Astrocyte (in vitro differentiated cells and primary cell): ENCODE results near the gene COPS3. TPM values are rescaled to one million over a fixed set of nuclear protein-coding genes. Genes with fewer than 3 reads are reported as not detected.

Source experiments
- DNase-seq: peaks from one replicate; pipeline ENCODE4 v3.0.0-alpha.2; 2010; ENCODE audit warnings: low read depth
- FAIRE-seq: peaks from 2 replicates; lab custom pipeline; 2011; peaks lifted over from hg19 to GRCh38; lab: Jason Lieb, UNC
- H2AFZ ChIP-seq: 2 replicates; pipeline ENCODE4 v1.6.0; 2012; ENCODE audit warnings: low read depth, low read length, inconsistent platforms
- H3K27ac ChIP-seq: 2 replicates; pipeline ENCODE4 v1.5.1; 2011; ENCODE audit warnings: low read depth, low read length, inconsistent platforms
- H3K27me3 ChIP-seq: 2 replicates; pipeline ENCODE4 v1.6.0; 2011; ENCODE audit warnings: low read length, inconsistent platforms; ENCODE audit not compliant: insufficient read depth
- H3K36me3 ChIP-seq: 2 replicates; pipeline ENCODE4 v1.5.1; 2011; ENCODE audit warnings: low read length, inconsistent platforms; ENCODE audit not compliant: insufficient read depth
- H3K4me1 ChIP-seq: 2 replicates; pipeline ENCODE4 v1.5.1; 2011; ENCODE audit warnings: low read length, inconsistent platforms; ENCODE audit not compliant: insufficient read depth
- H3K4me2 ChIP-seq: 2 replicates; pipeline ENCODE4 v1.6.0; 2012; ENCODE audit warnings: low read length, inconsistent platforms
- H3K4me3 ChIP-seq: 2 replicates; pipeline ENCODE4 v1.5.1; 2011; ENCODE audit warnings: low read depth, mild to moderate bottlenecking, low read length, inconsistent platforms; ENCODE audit not compliant: insufficient read depth
- H3K79me2 ChIP-seq: 2 replicates; pipeline ENCODE4 v1.6.0; 2012; ENCODE audit warnings: mild to moderate bottlenecking, low read length, inconsistent platforms; ENCODE audit not compliant: insufficient read depth
- H3K9ac ChIP-seq: 2 replicates; pipeline ENCODE4 v1.6.0; 2012; ENCODE audit warnings: mild to moderate bottlenecking, low read length, inconsistent platforms
- H3K9me3 ChIP-seq: 2 replicates; pipeline ENCODE4 v1.5.1; 2012; ENCODE audit warnings: low read depth, mild to moderate bottlenecking, low read length, inconsistent platforms; ENCODE audit not compliant: insufficient read depth
- H4K20me1 ChIP-seq: 2 replicates; pipeline ENCODE4 v1.6.0; 2012; ENCODE audit warnings: low read length, inconsistent platforms; ENCODE audit not compliant: insufficient read depth
- H3K27ac Mint-ChIP-seq: one replicate; pipeline ENCODE4 v1.8.0; 2021; ENCODE audit warnings: mild to moderate bottlenecking, mixed read lengths; ENCODE audit not compliant: unreplicated experiment
- H3K27me3 Mint-ChIP-seq: one replicate; pipeline ENCODE4 v1.8.0; 2021; ENCODE audit warnings: low read depth, mixed read lengths; ENCODE audit not compliant: unreplicated experiment
- H3K36me3 Mint-ChIP-seq: one replicate; pipeline ENCODE4 v1.8.0; 2021; ENCODE audit warnings: low read depth, mixed read lengths; ENCODE audit not compliant: unreplicated experiment
- H3K4me1 Mint-ChIP-seq: one replicate; pipeline ENCODE4 v1.8.0; 2021; ENCODE audit warnings: low read depth, mixed read lengths; ENCODE audit not compliant: unreplicated experiment
- H3K4me3 Mint-ChIP-seq: one replicate; pipeline ENCODE4 v1.8.0; 2021; ENCODE audit warnings: mild to moderate bottlenecking, moderate library complexity, mixed read lengths; ENCODE audit not compliant: unreplicated experiment
- H3K9me3 Mint-ChIP-seq: one replicate; pipeline ENCODE4 v1.8.0; 2021; ENCODE audit warnings: mild to moderate bottlenecking, mixed read lengths; ENCODE audit not compliant: unreplicated experiment
- CTCF ChIP-seq: IDR thresholded peaks from 2 replicates; pipeline ENCODE4 v1.5.1; 2011; ENCODE audit warnings: low read depth, mild to moderate bottlenecking, inconsistent platforms, low read length, moderate library complexity; ENCODE audit not compliant: insufficient read depth
- EZH2 ChIP-seq: IDR thresholded peaks from 2 replicates; pipeline ENCODE4 v1.6.1; 2012; ENCODE audit warnings: mild to moderate bottlenecking, low read length, inconsistent platforms; ENCODE audit not compliant: insufficient read depth
- total RNA-seq: library from RNA; stranded (reverse); gene quantifications from 2 replicates; pipeline ENCODE4 v1.2.1, GENCODE V29; 2021

COPS3 gene
- total RNA-seq, 1 donor from 2014 or later: 76.8 TPM

GRCh38 chr17:17225901-17226300, 55.1 kb downstream of the COPS3 start:
- Histone ChIP-seq H3K79me2 (peaks cover 3% of the 10 kb centered on the region), H3K4me3 (no peak overlapping the region), H3K27me3 (no peaks in the 10 kb centered on the region), H3K9me3 (no peaks in the 10 kb centered on the region), H4K20me1 (peaks cover 47% of the 10 kb centered on the region), H3K4me2 (no peak overlapping the region), H2AFZ (no peak overlapping the region), H3K4me1 (no peaks in the 10 kb centered on the region), H3K36me3 (peaks cover 51% of the 10 kb centered on the region), H3K27ac (no peak overlapping the region), H3K9ac (no peak overlapping the region)
- H3K36me3 Mint-ChIP-seq: peaks cover 27% of the 10 kb centered on the region
- no peak overlapping the region for H3K27ac Mint-ChIP-seq
- DNase-seq (no peak), FAIRE-seq (no peak)
- H3K4me1 Mint-ChIP-seq: no peaks in the 10 kb centered on the region
- TF ChIP-seq CTCF (no peak), EZH2 (no peak)
- no peaks in the 10 kb centered on the region for H3K9me3 Mint-ChIP-seq
- H3K27me3 Mint-ChIP-seq: no peaks in the 10 kb centered on the region
- H3K4me3 Mint-ChIP-seq: no peak overlapping the region

GRCh38 chr17:17224137-17224536, 56.9 kb downstream of the COPS3 start:
- Histone ChIP-seq H3K36me3 (peaks cover 48% of the 10 kb centered on the region), H3K4me1 (no peaks in the 10 kb centered on the region), H3K4me3 (no peak overlapping the region), H3K9me3 (no peaks in the 10 kb centered on the region), H3K79me2 (no peaks in the 10 kb centered on the region), H2AFZ (no peak overlapping the region), H3K27me3 (no peaks in the 10 kb centered on the region), H3K9ac (no peak overlapping the region), H3K27ac (no peak overlapping the region), H3K4me2 (no peak overlapping the region), H4K20me1 (peaks cover 48% of the 10 kb centered on the region)
- TF ChIP-seq EZH2 (no peak), CTCF (no peak)
- FAIRE-seq (no peak), DNase-seq (no peak)
- Mint-ChIP-seq H3K4me3 (no peak overlapping the region), H3K36me3 (peaks cover 27% of the 10 kb centered on the region), H3K4me1 (no peaks in the 10 kb centered on the region), H3K9me3 (no peaks in the 10 kb centered on the region), H3K27ac (no peak overlapping the region), H3K27me3 (no peaks in the 10 kb centered on the region)

GRCh38 chr17:17223736-17224135, 57.3 kb downstream of the COPS3 start:
- Histone ChIP-seq H2AFZ (no peak overlapping the region), H3K4me2 (no peak overlapping the region), H3K4me1 (no peaks in the 10 kb centered on the region), H3K9ac (no peak overlapping the region), H4K20me1 (peaks cover 44% of the 10 kb centered on the region), H3K27ac (no peak overlapping the region), H3K79me2 (no peaks in the 10 kb centered on the region), H3K36me3 (peaks cover 50% of the 10 kb centered on the region), H3K27me3 (no peaks in the 10 kb centered on the region), H3K4me3 (no peak overlapping the region), H3K9me3 (no peaks in the 10 kb centered on the region)
- no peak overlapping the region for H3K4me3 Mint-ChIP-seq
- no peak overlapping the region for H3K27ac Mint-ChIP-seq
- peaks cover 28% of the 10 kb centered on the region for H3K36me3 Mint-ChIP-seq
- H3K9me3 Mint-ChIP-seq: no peaks in the 10 kb centered on the region
- DNase-seq (no peak), FAIRE-seq (no peak)
- TF ChIP-seq EZH2 (no peak), CTCF (no peak)
- H3K27me3 Mint-ChIP-seq: no peaks in the 10 kb centered on the region
- H3K4me1 Mint-ChIP-seq: no peaks in the 10 kb centered on the region
